ENCODE data around the gene PCDH9. TPM values are rescaled to one million over a fixed set of nuclear protein-coding genes. Genes with fewer than 3 reads are reported as not detected.

The PCDH9 gene
- total RNA-seq, 1 donor from 2014 or later = 1.9 TPM

DNA sequence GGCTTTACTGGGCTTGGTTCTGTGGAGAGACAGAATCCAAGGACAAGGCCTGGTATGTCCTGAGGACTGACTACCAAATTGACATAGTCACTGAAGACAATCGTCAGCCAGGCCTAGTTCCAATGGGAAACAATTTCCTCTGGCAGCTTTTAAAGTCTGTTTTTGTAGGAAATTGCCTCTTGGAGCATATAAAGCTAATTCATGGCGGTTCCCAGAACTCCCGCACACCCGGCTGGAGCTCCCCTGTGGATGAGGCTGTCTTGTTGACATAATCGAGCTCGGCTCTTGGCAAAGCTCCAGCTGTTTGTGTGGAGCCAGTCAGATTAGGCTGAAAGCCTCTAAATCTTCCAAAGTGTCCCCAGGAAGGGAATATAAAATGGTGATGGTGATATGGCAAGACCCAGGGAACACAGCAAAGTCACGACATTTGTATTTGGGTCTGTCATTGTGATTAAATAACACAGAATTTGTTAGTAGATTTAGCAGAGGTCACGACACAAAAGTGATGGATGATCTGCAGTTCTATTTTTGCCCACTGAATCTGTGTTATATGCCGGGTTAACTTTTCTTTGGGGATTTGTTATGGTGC lies 395.0 kb downstream of the PCDH9 start:
- no peak overlapping the region for H3K4me3 Mint-ChIP-seq (ENCODE audit: unreplicated experiment)

DNA sequence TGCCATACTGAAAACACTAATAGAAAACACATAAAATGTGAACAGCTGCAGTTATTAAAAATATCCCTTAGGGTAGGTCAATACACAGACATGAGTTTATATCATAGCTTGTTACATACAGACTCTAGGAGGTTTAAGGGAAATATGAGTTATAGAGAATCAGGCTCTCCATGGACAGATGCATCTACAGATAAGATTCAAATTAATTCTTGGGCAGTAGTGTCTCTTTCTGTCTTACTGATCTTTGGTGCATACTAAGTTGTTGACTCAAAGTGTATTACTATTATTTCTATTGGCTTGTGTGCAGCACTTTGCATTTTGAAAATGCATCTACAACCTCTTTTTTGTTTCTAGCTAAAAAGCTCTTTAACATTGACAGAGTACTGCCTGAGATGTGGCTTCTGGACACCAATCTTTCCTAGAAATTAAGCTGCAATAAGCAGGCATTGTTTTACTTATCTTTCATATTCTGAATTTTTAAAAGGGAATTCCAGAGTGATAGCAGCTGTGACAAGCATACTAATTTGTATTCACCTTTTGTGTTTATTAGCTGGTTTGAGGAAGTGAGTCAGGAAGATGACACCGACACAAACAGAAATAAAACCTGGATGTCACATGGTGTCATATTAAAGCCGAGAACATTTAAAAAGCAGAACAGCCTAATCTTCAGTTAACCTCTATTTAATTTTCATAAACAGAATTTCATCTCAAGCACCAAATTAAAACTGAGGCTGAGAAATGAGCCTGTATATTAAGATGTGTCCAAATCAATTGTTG lies 399.0 kb downstream of the PCDH9 start:
- DNase-seq (ENCODE audit: low spot score) = no peak
- Mint-ChIP-seq H3K9me3 (ENCODE audit: unreplicated experiment) (no peaks in the 10 kb centered on the region), H3K27ac (ENCODE audit: unreplicated experiment) (no peak overlapping the region), H3K27me3 (ENCODE audit: unreplicated experiment) (no peaks in the 10 kb centered on the region), H3K4me1 (ENCODE audit: unreplicated experiment) (peaks cover 8% of the 10 kb centered on the region), H3K36me3 (ENCODE audit: low read depth, unreplicated experiment) (no peaks in the 10 kb centered on the region), H3K4me3 (ENCODE audit: unreplicated experiment) (no peak overlapping the region)
- TF ChIP-seq, protein P1, sequence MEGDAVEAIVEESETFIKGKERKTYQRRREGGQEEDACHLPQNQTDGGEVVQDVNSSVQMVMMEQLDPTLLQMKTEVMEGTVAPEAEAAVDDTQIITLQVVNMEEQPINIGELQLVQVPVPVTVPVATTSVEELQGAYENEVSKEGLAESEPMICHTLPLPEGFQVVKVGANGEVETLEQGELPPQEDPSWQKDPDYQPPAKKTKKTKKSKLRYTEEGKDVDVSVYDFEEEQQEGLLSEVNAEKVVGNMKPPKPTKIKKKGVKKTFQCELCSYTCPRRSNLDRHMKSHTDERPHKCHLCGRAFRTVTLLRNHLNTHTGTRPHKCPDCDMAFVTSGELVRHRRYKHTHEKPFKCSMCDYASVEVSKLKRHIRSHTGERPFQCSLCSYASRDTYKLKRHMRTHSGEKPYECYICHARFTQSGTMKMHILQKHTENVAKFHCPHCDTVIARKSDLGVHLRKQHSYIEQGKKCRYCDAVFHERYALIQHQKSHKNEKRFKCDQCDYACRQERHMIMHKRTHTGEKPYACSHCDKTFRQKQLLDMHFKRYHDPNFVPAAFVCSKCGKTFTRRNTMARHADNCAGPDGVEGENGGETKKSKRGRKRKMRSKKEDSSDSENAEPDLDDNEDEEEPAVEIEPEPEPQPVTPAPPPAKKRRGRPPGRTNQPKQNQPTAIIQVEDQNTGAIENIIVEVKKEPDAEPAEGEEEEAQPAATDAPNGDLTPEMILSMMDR (IDR thresholded peaks at IDR 0.05; ENCODE audit: unreplicated experiment) = no peak

More for the DNA sequence above, 395.0 kb downstream of the PCDH9 start:
- H3K27ac Mint-ChIP-seq (ENCODE audit: unreplicated experiment) = peak overlapping the region; percentile 22
- TF ChIP-seq, protein P1 (IDR thresholded peaks at IDR 0.05; ENCODE audit: unreplicated experiment) = no peak
- peak; percentile 5 for DNase-seq (ENCODE audit: low spot score)
- H3K36me3 Mint-ChIP-seq (ENCODE audit: low read depth, unreplicated experiment) = no peaks in the 10 kb centered on the region
- H3K27me3 Mint-ChIP-seq (ENCODE audit: unreplicated experiment) = no peaks in the 10 kb centered on the region
- peaks cover 13% of the 10 kb centered on the region for H3K4me1 Mint-ChIP-seq (ENCODE audit: unreplicated experiment)
- no peaks in the 10 kb centered on the region for H3K9me3 Mint-ChIP-seq (ENCODE audit: unreplicated experiment)

DNA sequence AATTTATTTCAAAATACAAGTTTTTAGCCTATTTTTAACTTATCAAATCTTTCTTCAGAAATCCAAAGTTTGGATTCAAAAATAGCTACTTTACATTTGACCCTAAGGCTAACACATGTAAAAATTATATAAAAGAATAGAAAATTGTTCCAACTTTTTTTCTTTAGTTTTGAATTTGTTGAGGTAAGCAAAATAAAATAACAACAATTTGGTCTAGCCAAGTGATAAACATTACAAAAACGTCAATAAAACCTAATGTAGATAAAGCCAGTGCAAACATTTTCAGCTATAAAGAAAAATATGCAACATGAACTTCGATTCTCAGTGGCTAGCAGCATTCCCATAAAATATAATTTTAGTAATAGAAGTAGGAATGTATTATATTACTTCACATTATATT lies 400.3 kb downstream of the PCDH9 start:
- no peak overlapping the region for H3K4me3 Mint-ChIP-seq (ENCODE audit: unreplicated experiment)
- H3K27me3 Mint-ChIP-seq (ENCODE audit: unreplicated experiment) = no peaks in the 10 kb centered on the region
- no peaks in the 10 kb centered on the region for H3K36me3 Mint-ChIP-seq (ENCODE audit: low read depth, unreplicated experiment)
- H3K9me3 Mint-ChIP-seq (ENCODE audit: unreplicated experiment) = no peaks in the 10 kb centered on the region
- TF ChIP-seq, protein P1 (IDR thresholded peaks at IDR 0.05; ENCODE audit: unreplicated experiment) = no peak
- peaks cover 8% of the 10 kb centered on the region for H3K4me1 Mint-ChIP-seq (ENCODE audit: unreplicated experiment)
- DNase-seq (ENCODE audit: low spot score) = no peak
- H3K27ac Mint-ChIP-seq (ENCODE audit: unreplicated experiment) = no peak overlapping the region

DNA sequence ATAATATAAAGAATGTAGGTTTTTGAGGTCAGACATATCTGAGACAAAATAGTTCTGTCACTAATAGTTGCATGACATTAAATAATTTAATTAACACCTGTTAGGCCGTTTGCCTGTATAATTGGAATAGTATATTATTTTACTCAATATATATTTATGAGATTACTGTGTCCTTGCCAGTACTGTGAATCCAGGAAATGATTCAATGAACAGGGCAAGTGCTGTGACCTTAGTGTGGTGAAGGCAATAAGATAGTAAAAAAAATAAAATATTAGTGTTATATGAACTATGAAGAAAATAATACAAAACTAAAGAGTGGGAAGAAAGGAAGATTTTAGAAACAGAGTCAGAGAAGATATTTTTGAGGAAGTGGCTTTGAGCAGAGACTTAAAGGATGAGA lies 403.7 kb downstream of the PCDH9 start:
- TF ChIP-seq, protein P1 (IDR thresholded peaks at IDR 0.05; ENCODE audit: unreplicated experiment) = no peak
- peaks cover 6% of the 10 kb centered on the region for H3K4me1 Mint-ChIP-seq (ENCODE audit: unreplicated experiment)
- no peak for DNase-seq (ENCODE audit: low spot score)
- H3K36me3 Mint-ChIP-seq (ENCODE audit: low read depth, unreplicated experiment) = no peaks in the 10 kb centered on the region
- H3K27me3 Mint-ChIP-seq (ENCODE audit: unreplicated experiment) = no peaks in the 10 kb centered on the region
- H3K27ac Mint-ChIP-seq (ENCODE audit: unreplicated experiment) = no peak overlapping the region
- no peak overlapping the region for H3K4me3 Mint-ChIP-seq (ENCODE audit: unreplicated experiment)
- no peaks in the 10 kb centered on the region for H3K9me3 Mint-ChIP-seq (ENCODE audit: unreplicated experiment)

DNA sequence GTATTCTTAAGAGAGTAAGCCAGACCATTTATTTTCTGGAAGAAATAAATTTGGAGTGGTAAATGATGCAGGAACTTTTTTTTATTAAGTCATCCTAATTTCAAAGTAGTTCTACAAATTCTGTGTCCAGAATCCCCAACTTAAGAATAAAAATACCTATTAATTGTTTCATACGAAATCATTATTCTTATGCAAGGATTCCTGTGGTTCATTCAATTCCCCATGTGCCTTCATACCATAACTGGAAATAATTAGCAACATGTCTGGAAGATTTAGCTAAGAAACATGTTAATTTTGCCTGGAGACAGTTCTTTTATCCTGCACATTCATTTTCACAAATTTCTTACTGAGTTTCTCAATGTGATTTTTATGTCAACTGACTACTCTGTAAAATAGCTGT lies 408.6 kb downstream of the PCDH9 start:
- Mint-ChIP-seq H3K27ac (ENCODE audit: unreplicated experiment) (no peak overlapping the region), H3K4me1 (ENCODE audit: unreplicated experiment) (no peaks in the 10 kb centered on the region)
- TF ChIP-seq, protein P1 (IDR thresholded peaks at IDR 0.05; ENCODE audit: unreplicated experiment) = no peak

More for the DNA sequence above, 408.6 kb downstream of the PCDH9 start:
- no peak for DNase-seq (ENCODE audit: low spot score)
- no peaks in the 10 kb centered on the region for H3K27me3 Mint-ChIP-seq (ENCODE audit: unreplicated experiment)
- H3K36me3 Mint-ChIP-seq (ENCODE audit: low read depth, unreplicated experiment) = no peaks in the 10 kb centered on the region
- no peaks in the 10 kb centered on the region for H3K9me3 Mint-ChIP-seq (ENCODE audit: unreplicated experiment)
- no peak overlapping the region for H3K4me3 Mint-ChIP-seq (ENCODE audit: unreplicated experiment)

All from endothelial cell (in vitro differentiated cells).